Left lung (tissue), 10 donors: Measurements from ENCODE around the gene HP1BP3. TPM values are rescaled to one million over a fixed set of nuclear protein-coding genes. Genes with fewer than 3 reads are reported as not detected.

Source experiments
- ATAC-seq: fragments of 200-7000 bp; cut with Tn5 transposase; one replicate; pipeline ENCODE4 v1.9.1; 2020; ENCODE audit warnings: moderate library complexity
- DNase-seq, 4 donors: peaks; one replicate each; pipeline ENCODE4 v3.0.0-alpha.2; 2013 to 2020
- H3K27ac ChIP-seq, 2 donors: fragments of 200-600 bp; sonication (generic) in 1 of 2; one replicate each; pipeline versions ENCODE4 v1.5.0 to v1.8.0; 2020 to 2021
- H3K27me3 ChIP-seq, 2 donors: fragments of 200-600 bp; sonication (generic) in 1 of 2; one replicate each; pipeline versions ENCODE4 v1.5.0 to v1.8.0; 2020 to 2021
- H3K36me3 ChIP-seq, 2 donors: fragments of 200-600 bp; sonication (generic) in 1 of 2; one replicate each; pipeline versions ENCODE4 v1.5.0 to v1.8.0; 2020 to 2021
- H3K4me1 ChIP-seq, 2 donors: fragments of 200-600 bp; one replicate each; pipeline ENCODE4 v1.8.0; 2021
- H3K4me3 ChIP-seq, 2 donors: fragments of 200-600 bp; sonication (generic) in 1 of 2; one replicate each; pipeline versions ENCODE4 v1.5.0 to v1.8.0; 2020 to 2021; ENCODE audit warnings: mild to moderate bottlenecking in 1 of 2
- H3K9me3 ChIP-seq, 2 donors: fragments of 200-600 bp; sonication (generic) in 1 of 2; one replicate each; pipeline versions ENCODE4 v1.5.0 to v1.8.0; 2020 to 2021
- intact Hi-C, 2 donors: fragments of 100-400 bp; cut with DNase I; formaldehyde crosslinking; loops; one replicate each; pipeline versions ENCODE4 v1.11.2 to v1.14.2; 2022
- polyA plus RNA-seq, 6 donors: library from polyadenylated mRNA; unstranded; fragments of 120-200 nt; gene quantifications; one replicate each; pipeline ENCODE4 v1.2.1, GENCODE V29; 2013; ENCODE audit not compliant: insufficient read length in 6 of 6
- total RNA-seq, 2 donors: library from RNA; stranded (reverse); fragmentation: NEBNext Ultra II Directional; extraction: Animal tissue kit (Norgen Biotek cat#: 25700); gene quantifications; one replicate each; pipeline ENCODE4 v1.2.1, GENCODE V29; 2021
- TF ChIP-seq, protein P1 (sequence below), 2 donors: fragments of 200-600 bp; sonication (generic) in 1 of 2; IDR thresholded peaks; one replicate each; pipeline versions ENCODE4 v1.5.0 to v1.8.0; 2021; ENCODE audit warnings: antibody characterized with exemption in 2 of 2
- donor health status: DM: no; HTN: yes; CAD: no.
- donor health status: DM: no; HTN: no; CAD: no.

HP1BP3 gene
- total and polyA plus RNA-seq, 8 donors = 158 to 444 (median 378) TPM

DNA sequence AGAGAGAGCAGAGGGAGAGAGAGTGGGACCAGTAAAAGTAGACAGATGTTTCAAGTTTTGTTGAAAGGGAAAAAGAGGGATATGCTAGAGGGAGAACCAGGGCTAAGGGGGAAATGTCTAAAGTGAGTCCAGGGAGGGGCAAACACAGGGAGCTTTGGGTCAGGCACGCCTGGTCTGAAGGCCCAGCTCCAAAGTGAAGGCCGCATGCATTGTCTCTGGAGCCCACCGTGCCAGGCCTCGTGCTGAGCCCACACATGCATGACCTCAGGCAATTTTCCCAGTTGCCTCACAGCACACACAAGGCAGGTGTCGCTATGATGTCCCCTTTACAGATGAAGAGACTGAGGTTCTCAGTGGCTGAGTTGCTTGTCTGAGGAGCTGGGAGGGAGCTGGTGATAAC lies 85.3 kb downstream of the HP1BP3 start:
- TF ChIP-seq, protein P1, sequence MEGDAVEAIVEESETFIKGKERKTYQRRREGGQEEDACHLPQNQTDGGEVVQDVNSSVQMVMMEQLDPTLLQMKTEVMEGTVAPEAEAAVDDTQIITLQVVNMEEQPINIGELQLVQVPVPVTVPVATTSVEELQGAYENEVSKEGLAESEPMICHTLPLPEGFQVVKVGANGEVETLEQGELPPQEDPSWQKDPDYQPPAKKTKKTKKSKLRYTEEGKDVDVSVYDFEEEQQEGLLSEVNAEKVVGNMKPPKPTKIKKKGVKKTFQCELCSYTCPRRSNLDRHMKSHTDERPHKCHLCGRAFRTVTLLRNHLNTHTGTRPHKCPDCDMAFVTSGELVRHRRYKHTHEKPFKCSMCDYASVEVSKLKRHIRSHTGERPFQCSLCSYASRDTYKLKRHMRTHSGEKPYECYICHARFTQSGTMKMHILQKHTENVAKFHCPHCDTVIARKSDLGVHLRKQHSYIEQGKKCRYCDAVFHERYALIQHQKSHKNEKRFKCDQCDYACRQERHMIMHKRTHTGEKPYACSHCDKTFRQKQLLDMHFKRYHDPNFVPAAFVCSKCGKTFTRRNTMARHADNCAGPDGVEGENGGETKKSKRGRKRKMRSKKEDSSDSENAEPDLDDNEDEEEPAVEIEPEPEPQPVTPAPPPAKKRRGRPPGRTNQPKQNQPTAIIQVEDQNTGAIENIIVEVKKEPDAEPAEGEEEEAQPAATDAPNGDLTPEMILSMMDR (IDR thresholded peaks at IDR 0.05) = no peak
- DNase-seq (no peak), ATAC-seq (no peak)
- Histone ChIP-seq H3K4me1 (peaks cover 0 to 6% of the 10 kb centered on the region in 2 donors), H3K4me3 (no peak overlapping the region), H3K36me3 (no peaks in the 10 kb centered on the region), H3K27me3 (no peaks in the 10 kb centered on the region), H3K27ac (no peak overlapping the region), H3K9me3 (no peaks in the 10 kb centered on the region)
- intact Hi-C loops = no loop called here

DNA sequence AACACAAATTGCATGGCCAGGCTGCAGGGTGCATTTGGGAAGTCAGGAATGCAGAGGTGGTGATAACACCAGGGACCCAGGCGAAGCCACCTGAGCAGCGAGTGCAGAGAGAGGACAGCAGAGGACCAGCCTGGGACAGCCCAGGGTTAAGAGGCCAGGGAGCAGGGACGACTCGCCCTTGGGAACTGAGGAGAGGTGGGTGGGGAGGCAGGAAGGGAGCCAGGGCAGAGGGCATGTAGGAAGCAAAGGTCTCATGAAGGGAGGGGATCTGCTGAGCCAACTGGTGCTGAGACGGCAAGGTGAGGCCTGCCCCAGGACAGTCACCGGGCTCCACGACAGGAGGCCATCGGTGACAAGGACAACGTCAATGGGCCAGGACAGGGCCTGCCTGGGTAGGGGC lies 85.7 kb downstream of the HP1BP3 start:
- ATAC-seq (no peak), DNase-seq (no peak)
- Histone ChIP-seq H3K27ac (no peak overlapping the region), H3K9me3 (no peaks in the 10 kb centered on the region), H3K36me3 (no peaks in the 10 kb centered on the region), H3K27me3 (no peaks in the 10 kb centered on the region), H3K4me3 (no peak overlapping the region), H3K4me1 (peaks cover under 1 to 10% of the 10 kb centered on the region in 2 donors)
- intact Hi-C loops = no loop called here
- TF ChIP-seq, protein P1 (IDR thresholded peaks at IDR 0.05) = no peak

DNA sequence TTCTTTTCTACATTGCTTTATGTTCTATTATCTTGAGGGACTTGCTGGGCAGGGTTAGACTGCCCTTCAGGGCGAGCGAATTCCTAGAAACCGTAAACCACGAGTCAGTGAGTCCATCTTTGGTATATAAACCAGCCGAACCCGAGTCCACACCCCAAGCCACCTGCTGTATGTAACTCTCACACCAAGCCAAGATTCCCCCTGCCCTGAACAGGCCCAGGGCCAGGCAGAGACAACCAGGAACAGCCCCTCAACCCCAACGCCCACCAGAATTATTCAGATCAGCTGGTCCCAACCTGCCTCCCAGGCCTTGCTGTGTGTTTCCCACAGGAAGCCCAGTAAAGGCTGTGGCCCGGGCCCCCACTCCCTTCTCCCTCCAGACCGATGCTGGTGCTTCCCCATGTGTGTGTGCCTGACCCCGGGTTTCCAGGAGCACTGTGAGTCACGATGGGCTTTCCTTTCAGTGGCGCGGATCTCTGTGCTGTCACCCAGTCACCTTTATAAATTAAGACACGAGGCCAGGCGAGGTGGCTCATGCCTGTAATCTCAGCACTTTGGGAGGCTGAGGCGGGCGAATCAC lies 86.4 kb downstream of the HP1BP3 start:
- intact Hi-C loops = no loop called here
- Histone ChIP-seq H3K36me3 (no peaks in the 10 kb centered on the region), H3K4me3 (no peak overlapping the region), H3K27me3 (no peaks in the 10 kb centered on the region), H3K9me3 (no peaks in the 10 kb centered on the region), H3K27ac (no peak overlapping the region), H3K4me1 (peaks cover 3 to 16% of the 10 kb centered on the region in 2 donors)
- no peak for DNase-seq
- TF ChIP-seq, protein P1 (IDR thresholded peaks at IDR 0.05) = no peak
- no peak for ATAC-seq

DNA sequence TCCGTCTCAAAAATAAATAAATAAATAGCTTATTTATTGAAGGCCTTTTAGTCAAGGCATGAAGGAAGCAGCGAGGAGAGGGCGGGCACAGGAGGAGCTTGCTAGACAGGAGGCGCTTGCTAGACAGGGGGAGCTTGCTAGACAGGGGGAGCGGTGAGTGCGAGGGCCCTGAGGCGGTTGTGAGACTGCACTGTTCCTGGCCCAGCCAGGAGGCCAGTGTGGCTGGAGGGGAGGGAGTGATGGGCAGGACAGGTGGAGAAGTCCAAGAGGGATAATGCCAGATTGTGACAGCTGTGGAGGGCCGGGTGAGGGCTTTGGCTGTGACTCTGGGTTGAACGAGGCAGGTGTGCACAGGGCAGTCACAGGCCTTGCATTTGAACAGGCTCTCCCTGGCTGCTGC lies 87.5 kb downstream of the HP1BP3 start:
- DNase-seq (no peak), ATAC-seq (no peak)
- Histone ChIP-seq H3K9me3 (no peaks in the 10 kb centered on the region), H3K4me3 (no peak overlapping the region), H3K27ac (no peak overlapping the region), H3K36me3 (no peaks in the 10 kb centered on the region), H3K27me3 (no peaks in the 10 kb centered on the region), H3K4me1 (peaks cover 3 to 16% of the 10 kb centered on the region in 2 donors)
- TF ChIP-seq, protein P1 (IDR thresholded peaks at IDR 0.05) = no peak
- intact Hi-C loops = no loop called here

DNA sequence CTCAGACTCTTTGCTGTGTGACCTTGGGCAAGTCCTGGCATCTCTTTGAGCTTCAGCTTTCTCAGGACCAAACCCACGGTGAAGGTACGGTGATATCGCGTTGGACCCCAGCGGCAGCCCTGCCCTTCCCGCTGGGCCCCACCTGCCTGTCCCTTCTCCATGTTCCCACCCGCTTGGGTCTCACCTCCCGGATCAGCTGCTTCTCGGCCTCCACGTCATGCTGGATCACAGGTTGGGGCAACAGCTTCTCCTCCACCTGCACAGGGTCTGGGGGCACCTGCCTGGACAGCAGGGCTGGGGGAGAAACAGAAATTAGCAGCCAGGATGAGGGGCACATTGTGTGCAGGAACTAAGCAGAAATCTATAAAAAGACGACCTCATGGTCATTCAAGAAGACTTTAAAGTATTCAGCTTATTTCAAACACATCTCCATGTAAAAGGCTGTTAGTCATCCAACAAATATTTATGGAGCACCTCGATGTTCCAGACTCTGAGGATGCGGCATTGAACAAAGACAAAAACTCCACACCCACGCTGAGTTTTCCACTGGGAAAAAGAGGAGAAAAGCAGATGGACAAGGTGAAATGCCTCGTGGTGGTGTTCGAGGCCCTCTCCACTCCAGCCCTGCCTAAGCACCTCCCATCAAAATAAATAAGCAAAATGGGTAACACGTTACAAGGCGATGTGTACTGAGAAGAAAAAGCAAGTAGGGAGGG lies 88.8 kb downstream of the HP1BP3 start:
- peaks cover 3 to 16% of the 10 kb centered on the region in 2 donors for H3K4me1 ChIP-seq
- ATAC-seq = no peak
- H3K36me3 ChIP-seq = no peaks in the 10 kb centered on the region
- no peaks in the 10 kb centered on the region for H3K9me3 ChIP-seq
- H3K27ac ChIP-seq = no peak overlapping the region
- DNase-seq = no peak
- H3K27me3 ChIP-seq = no peaks in the 10 kb centered on the region
- intact Hi-C loops = no loop called here
- TF ChIP-seq, protein P1 (IDR thresholded peaks at IDR 0.05) = no peak
- no peak overlapping the region for H3K4me3 ChIP-seq
